IMR-90 (cell line): Measurements from ENCODE around the gene CASS4. TPM values are rescaled to one million over a fixed set of nuclear protein-coding genes. Genes with fewer than 3 reads are reported as not detected.

Source experiments
- ATAC-seq: fragments of 200-7000 bp; cut with Tn5 transposase; 2 replicates; pipeline ENCODE4 v1.9.1; 2020; ENCODE audit warnings: low read depth, mild to moderate bottlenecking, moderate library complexity
- BruUV-seq: library from RNA; stranded (reverse); fragments of 400-500 nt; replicated peaks from 2 replicates; lab custom pipeline; 2021; lab: Mats Ljungman, UMichigan
- CTCF ChIA-PET: fragments of 300-600 bp; formaldehyde crosslinking; extraction: SDS; loops from one replicate; lab custom pipeline; 2021; ENCODE audit warnings: antibody characterized with exemption; lab: Yijun Ruan, JAX
- POLR2A ChIA-PET: fragments of 300-600 bp; sonication (Branson Sonifier 250); formaldehyde crosslinking; loops from one replicate; lab custom pipeline; 2022; ENCODE audit warnings: antibody characterized with exemption; ENCODE audit not compliant: unreplicated experiment; lab: Charles Lee
- DNase-seq: peaks from one replicate; pipeline ENCODE4 v3.0.0; 2013
- H2AFZ ChIP-seq: replicated peaks from 2 replicates; pipeline ENCODE3; 2013; ENCODE audit warnings: low read length, mild to moderate bottlenecking; ENCODE audit not compliant: poor library complexity
- H2AK5ac ChIP-seq: 2 replicates; pipeline ENCODE4 v1.6.1; 2013; ENCODE audit warnings: low read depth, low read length, inconsistent platforms
- H2AK9ac ChIP-seq: replicated peaks from 2 replicates; pipeline ENCODE3; 2013; ENCODE audit warnings: mild to moderate bottlenecking, low read depth, low read length, moderate library complexity; ENCODE audit not compliant: poor library complexity
- H2BK120ac ChIP-seq: 2 replicates; pipeline ENCODE4 v1.6.1; 2013; ENCODE audit warnings: low read depth, low read length, inconsistent platforms
- H2BK15ac ChIP-seq: 3 replicates; pipeline ENCODE4 v1.6.1; 2013; ENCODE audit warnings: low read depth, low read length, inconsistent platforms
- H2BK20ac ChIP-seq: 2 replicates; pipeline ENCODE4 v1.6.1; 2013; ENCODE audit warnings: low read depth, mild to moderate bottlenecking, inconsistent platforms, low read length, moderate library complexity
- H2BK5ac ChIP-seq: 2 replicates; pipeline ENCODE4 v1.6.1; 2013; ENCODE audit warnings: mild to moderate bottlenecking, low read depth, low read length, inconsistent platforms; ENCODE audit not compliant: poor library complexity, severe bottlenecking
- H3K14ac ChIP-seq: replicated peaks from 2 replicates; pipeline ENCODE4 v1.6.1; 2013; ENCODE audit warnings: low read depth, low read length, inconsistent platforms
- H3K18ac ChIP-seq: 2 replicates; pipeline ENCODE4 v1.6.1; 2013; ENCODE audit warnings: low read depth, low read length, control low read depth
- H3K23ac ChIP-seq: 2 replicates; pipeline ENCODE4 v1.6.1; 2013; ENCODE audit warnings: low read depth, low read length, inconsistent platforms
- H3K27ac ChIP-seq: 2 replicates; pipeline ENCODE4 v1.5.1; 2013; ENCODE audit warnings: mild to moderate bottlenecking, control low read depth, low read length; ENCODE audit not compliant: insufficient read depth
- H3K27me3 ChIP-seq: 2 replicates; pipeline ENCODE4 v1.6.1; 2013; ENCODE audit warnings: low read length; ENCODE audit not compliant: control insufficient read depth, insufficient read depth
- H3K36me3 ChIP-seq: 2 replicates; pipeline ENCODE4 v1.6.1; 2013; ENCODE audit warnings: low read length, mixed read lengths; ENCODE audit not compliant: control insufficient read depth, insufficient read depth
- H3K4ac ChIP-seq: 2 replicates; pipeline ENCODE4 v1.6.1; 2013; ENCODE audit warnings: low read depth, low read length, inconsistent platforms
- H3K4me1 ChIP-seq: 2 replicates; pipeline ENCODE4 v1.6.1; 2013; ENCODE audit warnings: low read length, mixed read lengths; ENCODE audit not compliant: control insufficient read depth, insufficient read depth
- H3K4me2 ChIP-seq: 2 replicates; pipeline ENCODE4 v1.6.1; 2013; ENCODE audit warnings: low read depth, mild to moderate bottlenecking, control low read depth, low read length, moderate library complexity
- H3K4me3 ChIP-seq: 2 replicates; pipeline ENCODE4 v1.5.1; 2013; ENCODE audit warnings: low read depth, mild to moderate bottlenecking, control low read depth, low read length, moderate library complexity; ENCODE audit not compliant: insufficient read depth
- H3K56ac ChIP-seq: 2 replicates; pipeline ENCODE4 v1.6.1; 2013; ENCODE audit warnings: low read length, inconsistent platforms; ENCODE audit not compliant: insufficient read depth; ENCODE audit errors: extremely low read depth
- H3K79me1 ChIP-seq, 2 experiments: 2 replicates each; pipeline ENCODE4 v1.6.1; 2013; ENCODE audit warnings: low read length in 2 of 2, inconsistent platforms in 1 of 2, low read depth in 1 of 2
- H3K9ac ChIP-seq: 2 replicates; pipeline ENCODE4 v1.6.1; 2013; ENCODE audit warnings: low read depth, low read length, control low read depth
- H3K9me1 ChIP-seq: 2 replicates; pipeline ENCODE4 v1.6.1; 2013; ENCODE audit warnings: low read length, inconsistent platforms; ENCODE audit not compliant: insufficient read depth
- H3K9me3 ChIP-seq: 2 replicates; pipeline ENCODE4 v1.6.1; 2013; ENCODE audit warnings: low read length; ENCODE audit not compliant: control insufficient read depth, insufficient read depth
- H4K20me1 ChIP-seq: 2 replicates; pipeline ENCODE4 v1.6.1; 2013; ENCODE audit warnings: low read length, inconsistent platforms; ENCODE audit not compliant: insufficient read depth
- H4K5ac ChIP-seq: 2 replicates; pipeline ENCODE4 v1.6.1; 2013; ENCODE audit warnings: mild to moderate bottlenecking, low read depth, low read length, control low read depth
- H4K8ac ChIP-seq, 2 experiments: 2 replicates each; pipeline ENCODE4 v1.6.1; 2013; ENCODE audit warnings: low read depth in 2 of 2, low read length in 2 of 2, control low read depth in 1 of 2, inconsistent platforms in 1 of 2
- H4K91ac ChIP-seq: 2 replicates; pipeline ENCODE4 v1.6.1; 2013; ENCODE audit warnings: low read depth, low read length, inconsistent platforms; ENCODE audit not compliant: insufficient read depth
- BHLHE40 ChIP-seq: fragments of 150-350 bp; IDR thresholded peaks from 2 replicates; pipeline ENCODE4 v1.6.1; 2016; ENCODE audit warnings: mild to moderate bottlenecking, low read depth, low read length
- CHD1 ChIP-seq: IDR thresholded peaks from 2 replicates; pipeline ENCODE4 v1.6.1; 2012; ENCODE audit warnings: low read depth, low read length, improper control_type of control experiment
- CTCF ChIP-seq: conservative IDR thresholded peaks from 2 replicates; pipeline ENCODE4 v1.5.1; 2012; ENCODE audit warnings: mild to moderate bottlenecking, low read depth, low read length, improper control_type of control experiment
- MAZ ChIP-seq: IDR thresholded peaks from 2 replicates; pipeline ENCODE4 v1.6.1; 2012; ENCODE audit warnings: low read depth, mild to moderate bottlenecking, low read length, improper control_type of control experiment, moderate library complexity, borderline replicate concordance
- MXI1 ChIP-seq: IDR thresholded peaks from 2 replicates; pipeline ENCODE4 v1.6.1; 2012; ENCODE audit warnings: low read depth, mild to moderate bottlenecking, low read length, moderate library complexity, borderline replicate concordance
- NFE2L2 ChIP-seq: fragments of 150-350 bp; IDR thresholded peaks from 2 replicates; pipeline ENCODE4 v1.6.1; 2016; ENCODE audit warnings: low read depth, mild to moderate bottlenecking, low read length
- POLR2A ChIP-seq: IDR thresholded peaks from 2 replicates; pipeline ENCODE4 v1.6.1; 2012; ENCODE audit warnings: mild to moderate bottlenecking, low read depth, low read length
- RAD21 ChIP-seq: IDR thresholded peaks from 2 replicates; pipeline ENCODE4 v1.6.1; 2012; ENCODE audit warnings: low read length, improper control_type of control experiment
- RCOR1 ChIP-seq: IDR thresholded peaks from 2 replicates; pipeline ENCODE4 v1.6.1; 2012; ENCODE audit warnings: mild to moderate bottlenecking, low read length, improper control_type of control experiment; ENCODE audit not compliant: insufficient replicate concordance
- RFX5 ChIP-seq: IDR thresholded peaks from 2 replicates; pipeline ENCODE4 v1.8.0; 2012; ENCODE audit warnings: low read depth, mild to moderate bottlenecking, low read length, moderate library complexity
- SMC3 ChIP-seq: fragments of 150-350 bp; IDR thresholded peaks from 2 replicates; pipeline ENCODE4 v1.6.1; 2016; ENCODE audit warnings: low read depth, mild to moderate bottlenecking, antibody characterized with exemption, low read length, moderate library complexity
- USF2 ChIP-seq: fragments of 150-350 bp; IDR thresholded peaks from 2 replicates; pipeline ENCODE4 v1.6.1; 2017; ENCODE audit warnings: mild to moderate bottlenecking, antibody characterized with exemption, low read length, low read depth
- WGBS, 2 experiments: methylation state at CpG; one replicate each; pipeline versions ENCODE4 v1.1.5 to v1.1.7; 2013; ENCODE audit warnings: missing lambda C conversion rate in 2 of 2; ENCODE audit not compliant: insufficient read length in 1 of 2; ENCODE audit errors: extremely low coverage in 2 of 2; 5-methylcytosine and 5-hydroxymethylcytosine counted together
- dilution Hi-C: fragments of 300-500 bp; cut with HindIII; formaldehyde crosslinking; loops from one replicate; pipeline ENCODE4 v1.14.3; 2018; ENCODE audit warnings: low sequenced_read_pairs; ENCODE audit not compliant: unreplicated experiment
- in situ Hi-C: fragments of 300-500 bp; cut with MboI; formaldehyde crosslinking; loops from 3 replicates; pipeline ENCODE4 v1.14.3; 2019; ENCODE audit warnings: low sequenced_read_pairs, inconsistent platforms, mixed read lengths
- intact Hi-C: fragments of 100-400 bp; cut with micrococcal nuclease; formaldehyde crosslinking; loops from 2 replicates; pipeline ENCODE4 v1.10.0; 2022
- polyA plus RNA-seq, 3 experiments: library from polyadenylated mRNA; depleted of rRNA; stranded (reverse); fragments of >200 nt; gene quantifications; 2 replicates each; pipeline ENCODE4 v1.2.3, GENCODE V29; 2012; ENCODE audit warnings: low replicate concordance in 1 of 3
- total RNA-seq: library from RNA; depleted of rRNA; stranded (reverse); fragments of >200 nt; gene quantifications from 2 replicates; pipeline ENCODE4 v1.2.3, GENCODE V29; 2012
- TF ChIP-seq, protein P1 (sequence below): fragments of 150-350 bp; IDR thresholded peaks from 2 replicates; pipeline ENCODE4 v1.6.1; 2016; ENCODE audit warnings: low read depth, mild to moderate bottlenecking, low read length, moderate library complexity, borderline replicate concordance

The CASS4 gene
- total and polyA plus RNA-seq, 2 of the 4 experiments (the other 2 are of a cell fraction): 25.8 to 26.5 TPM

DNA sequence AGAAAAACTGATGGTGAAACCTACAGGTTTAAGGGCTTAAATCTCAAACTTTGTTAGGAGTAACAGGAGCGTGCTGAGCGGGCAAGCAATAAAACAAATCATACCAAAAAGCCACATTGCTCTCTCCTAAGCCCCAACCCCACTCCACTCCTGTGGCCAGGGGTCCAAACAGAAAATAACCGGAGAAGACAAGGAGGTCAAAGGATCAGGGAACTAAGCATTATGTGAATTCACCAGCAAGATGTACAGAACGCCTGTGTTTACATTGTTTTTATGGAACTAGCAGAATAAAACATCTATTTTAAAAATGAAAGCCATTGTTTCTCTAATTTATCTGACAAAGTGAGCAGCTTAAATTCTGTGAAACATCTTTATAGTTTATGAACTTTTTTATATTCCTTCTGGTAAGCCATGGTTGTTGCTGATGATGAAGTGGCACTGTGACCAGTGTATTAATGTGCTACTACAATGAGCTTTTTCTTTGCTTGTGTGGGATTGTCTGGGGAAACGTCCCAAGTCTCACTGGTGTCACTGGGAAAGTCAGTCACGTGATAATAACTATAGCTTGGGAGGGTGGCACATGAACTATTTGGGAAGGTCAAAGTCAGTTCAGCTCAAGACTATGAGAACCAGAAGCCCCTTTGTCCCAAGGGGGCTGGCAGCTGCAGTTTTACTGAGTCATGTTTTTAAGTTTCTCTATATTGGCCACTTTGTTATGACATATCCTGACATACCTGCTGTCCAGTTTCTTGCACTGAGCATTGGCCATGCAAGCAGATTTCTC, 43.5 kb upstream of the CASS4 start (continued):
- no peak for TF ChIP-seq MAZ

GRCh38 chr20:56369179-56369578, 42.9 kb upstream of the CASS4 start:
- H4K20me1 ChIP-seq: no peaks in the 10 kb centered on the region
- BruUV-seq: no TSS peak
- no peak overlapping the region for H3K4me2 ChIP-seq
- H3K27ac ChIP-seq: no peak overlapping the region
- intact Hi-C loops (no loop called here), dilution Hi-C loops (no loop called here), in situ Hi-C loops (loop anchor here (25.0 kb wide), 1 partner anchor 418 kb away; no protein-coding TSS in a partner anchor)
- no peak overlapping the region for H2AK9ac ChIP-seq
- WGBS, 2 experiments: no CpG with 5 or more reads among the region's 4 CpGs
- no peak overlapping the region for H2AK5ac ChIP-seq
- H3K9ac ChIP-seq: no peak overlapping the region
- no peak for DNase-seq
- H3K18ac ChIP-seq: no peak overlapping the region
- no peak overlapping the region for H2BK5ac ChIP-seq
- ATAC-seq: no peak
- H4K8ac ChIP-seq: no peak overlapping the region
- H2BK120ac ChIP-seq: no peak overlapping the region
- H3K9me3 ChIP-seq: no peaks in the 10 kb centered on the region
- no peaks in the 10 kb centered on the region for H3K27me3 ChIP-seq
- no peak overlapping the region for H3K14ac ChIP-seq
- H3K56ac ChIP-seq: no peak overlapping the region
- H3K9me1 ChIP-seq: peaks cover 8% of the 10 kb centered on the region
- ChIA-PET CTCF (interaction anchor here (1.2 kb wide), 1 partner anchor 12 kb away, joined by 3 read pairs; no protein-coding TSS in a partner anchor), POLR2A (no interaction called here)
- H3K4me3 ChIP-seq: no peak overlapping the region
- H3K4me1 ChIP-seq: no peaks in the 10 kb centered on the region
- no peak overlapping the region for H2AFZ ChIP-seq
- H2BK15ac ChIP-seq: no peak overlapping the region
- no peak overlapping the region for H4K5ac ChIP-seq
- H3K36me3 ChIP-seq: peaks cover 25% of the 10 kb centered on the region
- no peak overlapping the region for H2BK20ac ChIP-seq
- no peak overlapping the region for H3K4ac ChIP-seq
- no peak overlapping the region for H4K91ac ChIP-seq
- H3K23ac ChIP-seq: no peak overlapping the region
- H3K79me1 ChIP-seq: peaks cover 19 to 27% of the 10 kb centered on the region in 2 experiments
- TF ChIP-seq SMC3 (no peak), NFE2L2 (no peak), RFX5 (no peak), USF2 (no peak), POLR2A (no peak), MXI1 (no peak), CTCF (no peak), CHD1 (no peak), RCOR1 (no peak), RAD21 (no peak), MAZ (no peak), BHLHE40 (no peak)
- TF ChIP-seq, protein P1, sequence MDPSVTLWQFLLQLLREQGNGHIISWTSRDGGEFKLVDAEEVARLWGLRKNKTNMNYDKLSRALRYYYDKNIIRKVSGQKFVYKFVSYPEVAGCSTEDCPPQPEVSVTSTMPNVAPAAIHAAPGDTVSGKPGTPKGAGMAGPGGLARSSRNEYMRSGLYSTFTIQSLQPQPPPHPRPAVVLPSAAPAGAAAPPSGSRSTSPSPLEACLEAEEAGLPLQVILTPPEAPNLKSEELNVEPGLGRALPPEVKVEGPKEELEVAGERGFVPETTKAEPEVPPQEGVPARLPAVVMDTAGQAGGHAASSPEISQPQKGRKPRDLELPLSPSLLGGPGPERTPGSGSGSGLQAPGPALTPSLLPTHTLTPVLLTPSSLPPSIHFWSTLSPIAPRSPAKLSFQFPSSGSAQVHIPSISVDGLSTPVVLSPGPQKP: no peak
